Parathyroid adenoma (tissue), 2 donors: ENCODE results near the gene UBE2H.

ENCODE experiments used
- H2AFZ ChIP-seq: fragments of 300-600 bp; sonication (generic); one replicate; pipeline ENCODE4 v1.7.0; 2017; ENCODE audit warnings: antibody characterized with exemption, mild to moderate bottlenecking
- H3K27ac ChIP-seq: fragments of 300-600 bp; sonication (generic); one replicate; pipeline ENCODE4 v1.7.0; 2017
- H3K27me3 ChIP-seq: fragments of 300-600 bp; sonication (generic); one replicate; pipeline ENCODE4 v1.7.0; 2017; ENCODE audit warnings: low read length; ENCODE audit not compliant: control insufficient read depth, insufficient read depth
- H3K36me3 ChIP-seq: fragments of 300-600 bp; sonication (generic); one replicate; pipeline ENCODE4 v1.7.0; 2017; ENCODE audit warnings: low read length; ENCODE audit not compliant: control insufficient read depth, insufficient read depth
- H3K4me1 ChIP-seq: fragments of 300-600 bp; sonication (generic); one replicate; pipeline ENCODE4 v1.7.0; 2017; ENCODE audit warnings: control low read depth
- H3K4me2 ChIP-seq: fragments of 300-600 bp; sonication (generic); one replicate; pipeline ENCODE4 v1.7.0; 2017; ENCODE audit warnings: low read length
- H3K4me3 ChIP-seq: fragments of 300-600 bp; sonication (generic); one replicate; pipeline ENCODE4 v1.7.0; 2017; ENCODE audit warnings: low read depth, low read length
- H3K79me2 ChIP-seq: fragments of 300-600 bp; sonication (generic); one replicate; pipeline ENCODE4 v1.7.0; 2017; ENCODE audit warnings: control low read depth
- H3K9ac ChIP-seq: fragments of 300-600 bp; sonication (generic); one replicate; pipeline ENCODE4 v1.7.0; 2017; ENCODE audit warnings: mild to moderate bottlenecking
- H3K9me3 ChIP-seq: fragments of 300-600 bp; sonication (generic); one replicate; pipeline ENCODE4 v1.7.0; 2017; ENCODE audit warnings: low read length; ENCODE audit not compliant: control insufficient read depth
- TF ChIP-seq, protein P1 (sequence below): fragments of 300-600 bp; sonication (generic); IDR thresholded peaks from one replicate; pipeline ENCODE4 v1.7.0; 2017; ENCODE audit warnings: antibody characterized with exemption, mild to moderate bottlenecking
- donor health status: primary hyperparathyroidism.

Gene UBE2H

DNA sequence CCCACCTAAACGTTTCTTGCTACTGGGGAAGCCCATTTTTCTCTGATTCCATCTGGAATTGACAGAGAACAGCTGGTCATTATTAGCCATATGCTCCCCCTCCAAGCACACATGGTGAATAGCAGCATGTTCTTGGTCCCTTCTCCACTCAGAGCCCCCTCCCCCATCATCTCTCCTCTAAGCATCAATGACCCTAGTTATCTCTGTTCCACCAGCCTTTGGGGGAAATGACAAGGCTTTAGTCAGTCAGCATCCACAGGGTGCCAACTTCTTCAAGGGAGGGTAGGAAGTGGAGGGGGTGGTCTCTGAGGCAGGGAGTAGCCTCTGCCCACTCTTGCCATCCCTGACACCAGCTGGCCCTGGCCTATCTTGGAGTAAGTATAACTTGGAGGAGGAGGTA, 163.1 kb downstream of the UBE2H start:
- no peaks in the 10 kb centered on the region for H3K36me3 ChIP-seq
- H3K9me3 ChIP-seq, result no peaks in the 10 kb centered on the region
- no peaks in the 10 kb centered on the region for H3K79me2 ChIP-seq
- H3K4me1 ChIP-seq, result peaks cover 6% of the 10 kb centered on the region
- no peak overlapping the region for H3K4me3 ChIP-seq
- no peak overlapping the region for H3K9ac ChIP-seq
- H3K4me2 ChIP-seq, result no peak overlapping the region
- peaks cover 4% of the 10 kb centered on the region for H3K27me3 ChIP-seq
- no peak overlapping the region for H3K27ac ChIP-seq
- H2AFZ ChIP-seq, result no peak overlapping the region
- TF ChIP-seq, protein P1, sequence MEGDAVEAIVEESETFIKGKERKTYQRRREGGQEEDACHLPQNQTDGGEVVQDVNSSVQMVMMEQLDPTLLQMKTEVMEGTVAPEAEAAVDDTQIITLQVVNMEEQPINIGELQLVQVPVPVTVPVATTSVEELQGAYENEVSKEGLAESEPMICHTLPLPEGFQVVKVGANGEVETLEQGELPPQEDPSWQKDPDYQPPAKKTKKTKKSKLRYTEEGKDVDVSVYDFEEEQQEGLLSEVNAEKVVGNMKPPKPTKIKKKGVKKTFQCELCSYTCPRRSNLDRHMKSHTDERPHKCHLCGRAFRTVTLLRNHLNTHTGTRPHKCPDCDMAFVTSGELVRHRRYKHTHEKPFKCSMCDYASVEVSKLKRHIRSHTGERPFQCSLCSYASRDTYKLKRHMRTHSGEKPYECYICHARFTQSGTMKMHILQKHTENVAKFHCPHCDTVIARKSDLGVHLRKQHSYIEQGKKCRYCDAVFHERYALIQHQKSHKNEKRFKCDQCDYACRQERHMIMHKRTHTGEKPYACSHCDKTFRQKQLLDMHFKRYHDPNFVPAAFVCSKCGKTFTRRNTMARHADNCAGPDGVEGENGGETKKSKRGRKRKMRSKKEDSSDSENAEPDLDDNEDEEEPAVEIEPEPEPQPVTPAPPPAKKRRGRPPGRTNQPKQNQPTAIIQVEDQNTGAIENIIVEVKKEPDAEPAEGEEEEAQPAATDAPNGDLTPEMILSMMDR, result no peak

- no peak overlapping the region for H2AFZ ChIP-seq
- H3K27ac ChIP-seq, result no peak overlapping the region
- TF ChIP-seq, protein P1, result no peak
- H3K9ac ChIP-seq, result no peak overlapping the region
- H3K36me3 ChIP-seq, result no peaks in the 10 kb centered on the region
- H3K4me2 ChIP-seq, result no peak overlapping the region
- no peaks in the 10 kb centered on the region for H3K79me2 ChIP-seq
- no peak overlapping the region for H3K4me3 ChIP-seq
- H3K27me3 ChIP-seq, result peaks cover 7% of the 10 kb centered on the region
- peaks cover 6% of the 10 kb centered on the region for H3K4me1 ChIP-seq
- H3K9me3 ChIP-seq, result no peaks in the 10 kb centered on the region
Observed at GRCh38 chr7:129789000-129789399, 163.8 kb downstream of the UBE2H start.

DNA sequence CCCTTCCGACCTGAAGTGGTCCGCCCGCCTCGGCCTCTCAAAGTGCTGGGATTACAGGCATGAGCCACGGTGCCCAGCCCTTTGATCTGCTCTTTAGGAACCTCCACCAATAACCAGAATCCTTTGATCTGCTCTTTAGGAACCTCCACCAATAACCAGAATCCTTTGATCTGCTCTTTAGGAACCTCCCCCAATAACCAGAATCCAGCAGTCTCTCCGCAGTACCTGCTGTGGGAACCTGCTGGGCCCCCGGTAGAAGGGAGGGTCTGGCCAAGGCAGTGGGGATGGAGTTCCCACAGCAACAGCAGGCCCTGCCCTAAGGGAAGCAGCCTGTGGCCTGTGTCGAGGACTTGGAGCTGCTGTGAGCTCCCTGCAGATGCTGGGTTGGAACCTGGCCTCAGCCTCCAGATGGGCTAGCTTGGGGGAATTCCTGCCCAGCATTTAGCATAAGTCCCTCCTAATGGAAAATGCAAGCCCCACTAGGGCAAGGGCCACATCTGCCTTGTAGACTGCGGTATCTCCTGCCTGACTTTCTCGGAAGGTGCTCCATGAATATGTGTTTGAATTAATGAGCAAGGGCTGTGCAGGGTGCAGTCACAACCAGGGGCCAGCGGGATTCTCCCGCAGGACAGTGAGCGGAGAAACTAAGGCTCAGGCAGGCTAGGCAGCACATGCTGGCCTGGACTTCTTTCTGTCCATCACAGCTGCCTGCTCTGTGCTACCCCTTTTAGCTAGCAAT, 165.8 kb downstream of the UBE2H start:
- Histone ChIP-seq H3K9me3 (no peaks in the 10 kb centered on the region), H3K27ac (no peak overlapping the region), H3K27me3 (peaks cover 14% of the 10 kb centered on the region), H3K4me2 (no peak overlapping the region), H3K4me3 (no peak overlapping the region), H3K4me1 (peaks cover 6% of the 10 kb centered on the region), H3K9ac (no peak overlapping the region), H3K36me3 (no peaks in the 10 kb centered on the region), H2AFZ (no peak overlapping the region), H3K79me2 (no peaks in the 10 kb centered on the region)
- TF ChIP-seq, protein P1, result no peak

- Histone ChIP-seq H3K4me1 (peaks cover 6% of the 10 kb centered on the region), H3K36me3 (no peaks in the 10 kb centered on the region), H3K4me2 (no peak overlapping the region), H3K79me2 (no peaks in the 10 kb centered on the region), H3K9me3 (no peaks in the 10 kb centered on the region), H3K27ac (no peak overlapping the region), H2AFZ (no peak overlapping the region), H3K27me3 (peaks cover 14% of the 10 kb centered on the region), H3K9ac (no peak overlapping the region), H3K4me3 (no peak overlapping the region)
- TF ChIP-seq, protein P1, result no peak
Observed at GRCh38 chr7:129785685-129786514, 166.9 kb downstream of the UBE2H start.
